HG03565 (cell line): Measurements from ENCODE around the gene PWP2.
"Not testable (repeated sequence)": the region's sequence is repeated elsewhere in the genome, so short reads cannot be mapped to it uniquely, and the experiment has no call there.

ENCODE experiments used
- ATAC-seq: cut with Tn5 transposase; IDR thresholded peaks from one replicate; pipeline ENCODE4 v1.9.1; 2021; ENCODE audit warnings: mild to moderate bottlenecking, moderate library complexity; ENCODE audit not compliant: unreplicated experiment

Gene PWP2

GRCh38 chr21:44159349-44160297 lies 52.4 kb downstream of the PWP2 start:
- ATAC-seq = not testable (repeated sequence)

DNA sequence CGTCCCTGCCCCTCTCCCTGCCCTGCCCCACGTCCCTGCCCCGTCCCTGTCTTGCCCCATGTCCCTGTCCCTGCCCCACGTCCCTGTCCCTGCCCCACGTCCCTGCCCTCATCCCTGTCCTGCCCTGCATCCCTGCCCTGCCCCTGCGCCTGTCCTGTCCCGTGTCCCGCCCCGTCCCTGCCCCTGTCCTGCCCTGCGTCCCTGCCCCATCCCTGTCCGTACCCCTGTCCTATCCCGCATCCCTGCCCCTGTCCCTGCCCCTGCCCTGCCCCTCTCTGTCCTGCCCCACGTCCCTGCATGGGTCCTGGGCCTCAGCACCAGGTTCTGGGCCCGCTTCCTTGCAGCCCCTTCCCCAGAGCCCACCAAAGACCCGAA lies 53.1 kb downstream of the PWP2 start:
- not testable (repeated sequence) for ATAC-seq

DNA sequence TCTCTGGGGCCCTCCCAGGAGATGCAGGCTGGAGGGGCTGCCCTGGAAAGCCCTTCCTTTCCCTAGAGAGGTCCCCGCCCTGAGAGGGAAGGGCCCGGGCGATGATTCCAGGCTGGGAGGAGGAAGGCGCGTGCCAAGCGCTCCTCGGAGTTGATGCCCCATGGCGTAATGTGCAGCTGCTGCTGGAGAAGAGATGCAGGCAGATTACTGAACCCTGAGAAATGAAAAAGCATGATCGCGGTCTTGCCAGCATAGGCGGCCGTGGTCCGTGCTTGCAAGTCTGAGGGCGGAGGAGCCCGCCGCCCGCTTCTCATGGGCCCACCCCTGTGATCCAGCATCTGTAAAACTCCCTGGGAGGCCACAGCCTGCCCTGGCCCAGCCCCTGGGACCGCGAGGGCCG lies 53.6 kb downstream of the PWP2 start:
- ATAC-seq = not testable (repeated sequence)

GRCh38 chr21:44163167-44163653 lies 56.0 kb downstream of the PWP2 start:
- ATAC-seq = not testable (repeated sequence)

GRCh38 chr21:44165933-44166332 lies 58.7 kb downstream of the PWP2 start:
- not testable (repeated sequence) for ATAC-seq

DNA sequence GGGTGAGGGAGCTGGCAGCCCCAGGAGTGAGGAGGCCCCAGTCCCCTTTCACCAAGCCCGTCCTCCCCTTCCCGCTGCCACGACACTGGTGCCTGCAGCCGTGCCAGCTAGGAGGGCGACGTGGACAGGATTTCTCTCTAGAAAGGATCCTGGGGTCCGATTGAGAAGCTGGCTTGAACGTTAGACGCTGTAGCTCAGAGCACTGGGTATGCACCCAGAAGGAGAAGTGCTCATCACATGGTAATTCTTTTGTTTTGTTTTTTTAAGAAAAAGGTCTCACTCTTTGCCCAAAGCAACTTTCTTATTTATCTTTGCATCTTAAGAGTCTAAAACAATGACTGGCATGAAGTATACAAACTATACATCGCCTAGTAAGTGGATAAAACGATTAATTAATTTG lies 60.3 kb downstream of the PWP2 start:
- ATAC-seq = not testable (repeated sequence)

- not testable (repeated sequence) for ATAC-seq
Observed at GRCh38 chr21:44170326-44170725, 63.1 kb downstream of the PWP2 start.

DNA sequence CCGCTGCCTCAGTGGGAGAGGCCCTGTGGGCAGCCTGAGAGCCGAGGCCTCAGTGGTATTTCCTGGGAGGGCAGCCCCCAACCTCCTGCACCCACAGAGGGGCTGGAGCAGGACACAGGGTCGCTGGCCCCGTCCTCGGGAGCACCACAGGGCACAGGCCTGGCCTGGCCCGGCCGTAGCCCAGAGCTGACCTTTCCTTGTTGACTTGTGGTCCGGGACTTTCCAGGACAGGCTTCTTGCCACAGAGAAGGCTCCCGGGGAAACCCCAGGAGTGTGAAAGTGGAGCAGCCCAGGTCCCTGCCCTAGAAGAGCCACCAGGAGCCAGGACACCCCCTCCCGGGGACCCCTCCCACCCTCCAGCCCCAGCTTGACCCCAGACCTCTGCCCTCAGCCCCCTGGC lies 63.7 kb downstream of the PWP2 start:
- ATAC-seq = not testable (repeated sequence)

GRCh38 chr21:44171962-44172572 lies 64.9 kb downstream of the PWP2 start:
- not testable (repeated sequence) for ATAC-seq

DNA sequence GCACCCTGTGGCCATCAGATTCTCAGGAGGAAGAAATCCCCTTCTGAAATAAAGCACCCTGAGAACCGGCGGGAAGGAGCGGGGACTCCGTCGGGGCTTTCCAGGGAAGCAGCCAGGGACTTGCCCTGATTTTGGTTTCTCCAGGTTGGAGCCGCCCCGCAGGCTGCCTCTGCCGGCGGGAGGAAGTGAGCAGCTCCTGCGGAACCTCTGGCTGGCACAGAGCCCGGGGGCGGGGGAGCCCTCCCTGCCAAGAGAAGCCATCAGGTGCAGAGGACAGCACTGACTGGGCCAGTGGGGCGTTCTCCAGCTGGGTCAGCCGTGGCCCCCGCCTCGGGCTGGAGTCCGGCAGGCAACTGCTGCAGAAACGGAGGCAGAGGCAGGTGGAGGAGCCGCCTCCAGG lies 65.5 kb downstream of the PWP2 start:
- ATAC-seq = not testable (repeated sequence)

DNA sequence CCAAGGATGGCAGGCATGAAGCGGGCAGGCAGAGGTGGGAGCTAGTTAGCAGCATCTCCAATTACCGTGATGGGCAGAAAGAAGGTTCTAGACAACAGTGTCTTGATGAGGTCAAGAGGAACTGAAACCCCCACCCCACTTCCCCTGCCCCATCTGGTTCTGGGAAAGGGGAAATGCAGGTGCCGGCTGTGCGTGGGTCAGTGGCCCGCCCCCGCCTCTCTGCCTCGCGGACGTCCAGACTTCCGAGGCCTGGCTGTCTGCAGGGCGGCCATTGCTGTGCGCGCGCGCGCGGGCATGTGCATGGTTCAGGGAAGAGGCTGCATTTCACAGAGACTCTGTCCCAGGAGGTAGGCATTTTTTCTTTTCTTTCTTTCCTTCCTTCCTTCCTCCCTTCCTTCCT lies 68.0 kb downstream of the PWP2 start:
- ATAC-seq = not testable (repeated sequence)

GRCh38 chr21:44176127-44176526 lies 68.9 kb downstream of the PWP2 start:
- ATAC-seq = not testable (repeated sequence)
